SU-DHL-6 (cell line): Measurements from ENCODE around the gene PI4K2B.
A peak's percentile ranks its signal among the peaks of the same experiment; 100 is the strongest.

ENCODE experiments used
- H2AFZ ChIP-seq: fragments of 200-600 bp; sonication (generic); 2 replicates; pipeline ENCODE4 v1.6.1; 2014; ENCODE audit warnings: low read depth, mild to moderate bottlenecking, moderate library complexity, mixed read lengths, antibody characterized with exemption, low read length; ENCODE audit not compliant: severe bottlenecking
- H3F3A ChIP-seq: fragments of 200-600 bp; shearing (Covaris generic); 2 replicates; pipeline ENCODE4 v1.6.0; 2016; ENCODE audit warnings: antibody characterized with exemption, mild to moderate bottlenecking; ENCODE audit not compliant: insufficient read depth
- H3K27ac ChIP-seq: fragments of 200-600 bp; sonication (generic); 2 replicates; pipeline ENCODE4 v1.5.1; 2016; ENCODE audit warnings: low read depth, mild to moderate bottlenecking, low read length, moderate library complexity, mixed read lengths
- H3K27me3 ChIP-seq: fragments of 200-600 bp; sonication (generic), shearing (Covaris generic); 2 replicates; pipeline ENCODE4 v1.6.0; 2014; ENCODE audit warnings: mild to moderate bottlenecking, low read length
- H3K36me3 ChIP-seq: fragments of 200-600 bp; sonication (generic); 2 replicates; pipeline ENCODE4 v1.6.1; 2014; ENCODE audit warnings: mild to moderate bottlenecking, low read length, mixed read lengths
- H3K4me2 ChIP-seq: fragments of 300-600, 200-600 bp; shearing (Covaris generic), sonication (generic); 2 replicates; pipeline ENCODE4 v1.6.0; 2014; ENCODE audit warnings: low read length, low read depth, mild to moderate bottlenecking; ENCODE audit not compliant: poor library complexity, severe bottlenecking
- H3K4me3 ChIP-seq: fragments of 200-600 bp; sonication (generic); 2 replicates; pipeline ENCODE4 v1.5.1; 2014; ENCODE audit warnings: antibody characterized with exemption, low read length, mild to moderate bottlenecking, mixed read lengths; ENCODE audit not compliant: insufficient read depth, poor library complexity, severe bottlenecking
- H3K79me2 ChIP-seq: fragments of 200-600 bp; sonication (generic); 2 replicates; pipeline ENCODE4 v1.6.1; 2014; ENCODE audit warnings: mild to moderate bottlenecking, low read length, moderate library complexity; ENCODE audit not compliant: insufficient read depth
- H3K9ac ChIP-seq: fragments of 200-600 bp; sonication (generic); 2 replicates; pipeline ENCODE4 v1.7.0; 2014; ENCODE audit warnings: mild to moderate bottlenecking, low read length
- H3K9me2 ChIP-seq: fragments of 200-600 bp; sonication (generic); replicated peaks from 2 replicates; pipeline ENCODE4 v1.6.1; 2014; ENCODE audit warnings: low read length; ENCODE audit not compliant: insufficient read depth
- H3K9me3 ChIP-seq: fragments of 200-600 bp; sonication (generic); 2 replicates; pipeline ENCODE4 v1.6.1; 2014; ENCODE audit warnings: low read length, mixed read lengths; ENCODE audit not compliant: insufficient read depth
- H4K20me1 ChIP-seq: fragments of 200-600 bp; sonication (generic); 2 replicates; pipeline ENCODE4 v1.6.1; 2014; ENCODE audit warnings: low read depth, mild to moderate bottlenecking, antibody characterized with exemption, low read length, moderate library complexity, mixed read lengths
- EZH2phosphoT487 ChIP-seq: fragments of 200-600 bp; sonication (generic), shearing (Covaris generic); conservative IDR thresholded peaks from 2 replicates; pipeline ENCODE4 v1.6.1; 2018; ENCODE audit warnings: mild to moderate bottlenecking, antibody characterized with exemption, low read length, moderate library complexity, mixed read lengths
- TF ChIP-seq, protein P1 (sequence below): fragments of 200-600 bp; sonication (generic); IDR thresholded peaks from one replicate; pipeline ENCODE4 v1.5.1; 2017; ENCODE audit warnings: antibody characterized with exemption, mild to moderate bottlenecking, low read length, moderate library complexity; ENCODE audit not compliant: insufficient read depth, poor library complexity, severe bottlenecking

PI4K2B gene

DNA sequence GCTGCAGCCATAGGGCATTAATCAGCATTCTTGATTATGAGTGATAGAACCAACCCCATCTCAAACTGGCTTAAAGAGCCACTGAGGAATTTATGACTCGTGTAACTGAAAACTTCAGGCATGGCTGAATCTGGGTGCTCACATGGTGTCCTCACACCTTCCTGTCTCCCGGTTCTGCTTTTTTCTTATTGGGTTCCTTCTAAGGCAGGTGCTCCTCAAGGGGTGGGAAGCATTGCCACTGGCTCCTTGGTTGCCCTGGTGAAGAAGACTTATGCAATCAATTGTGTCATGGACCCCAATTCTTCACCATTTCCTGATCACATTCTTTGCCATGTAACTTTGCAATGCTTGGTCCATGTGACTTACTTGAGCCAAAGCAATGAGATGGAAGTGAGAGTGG, 74.5 kb downstream of the PI4K2B start:
- H3K36me3 ChIP-seq = no peaks in the 10 kb centered on the region
- TF ChIP-seq, protein P1, sequence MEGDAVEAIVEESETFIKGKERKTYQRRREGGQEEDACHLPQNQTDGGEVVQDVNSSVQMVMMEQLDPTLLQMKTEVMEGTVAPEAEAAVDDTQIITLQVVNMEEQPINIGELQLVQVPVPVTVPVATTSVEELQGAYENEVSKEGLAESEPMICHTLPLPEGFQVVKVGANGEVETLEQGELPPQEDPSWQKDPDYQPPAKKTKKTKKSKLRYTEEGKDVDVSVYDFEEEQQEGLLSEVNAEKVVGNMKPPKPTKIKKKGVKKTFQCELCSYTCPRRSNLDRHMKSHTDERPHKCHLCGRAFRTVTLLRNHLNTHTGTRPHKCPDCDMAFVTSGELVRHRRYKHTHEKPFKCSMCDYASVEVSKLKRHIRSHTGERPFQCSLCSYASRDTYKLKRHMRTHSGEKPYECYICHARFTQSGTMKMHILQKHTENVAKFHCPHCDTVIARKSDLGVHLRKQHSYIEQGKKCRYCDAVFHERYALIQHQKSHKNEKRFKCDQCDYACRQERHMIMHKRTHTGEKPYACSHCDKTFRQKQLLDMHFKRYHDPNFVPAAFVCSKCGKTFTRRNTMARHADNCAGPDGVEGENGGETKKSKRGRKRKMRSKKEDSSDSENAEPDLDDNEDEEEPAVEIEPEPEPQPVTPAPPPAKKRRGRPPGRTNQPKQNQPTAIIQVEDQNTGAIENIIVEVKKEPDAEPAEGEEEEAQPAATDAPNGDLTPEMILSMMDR = no peak
- no peak for TF ChIP-seq EZH2phosphoT487

DNA sequence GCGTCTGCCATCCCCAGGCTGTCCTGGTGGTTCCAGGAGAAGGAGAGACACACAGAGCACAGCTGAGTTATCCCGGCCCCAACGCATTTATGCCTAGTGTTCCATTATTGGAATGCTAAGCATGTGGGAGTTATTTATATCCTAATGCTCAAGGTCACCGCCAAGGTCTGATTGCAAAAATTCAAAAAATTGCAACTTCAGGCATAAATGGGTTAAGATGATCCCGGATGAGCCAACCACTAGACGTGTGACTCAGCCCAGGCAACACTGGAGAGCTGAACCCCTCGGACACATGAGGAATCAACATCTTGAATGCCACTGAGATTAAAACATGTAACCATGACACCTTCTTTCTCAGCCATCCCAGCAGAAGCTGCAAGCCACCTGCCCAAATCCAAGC, 74.9 kb downstream of the PI4K2B start:
- Histone ChIP-seq H3K4me3 (no peak overlapping the region), H3K4me2 (no peak overlapping the region), H3K9me2 (no peaks in the 10 kb centered on the region), H3F3A (no peaks in the 10 kb centered on the region), H3K79me2 (peaks cover 9% of the 10 kb centered on the region), H3K36me3 (no peaks in the 10 kb centered on the region), H2AFZ (no peak overlapping the region), H3K27me3 (no peaks in the 10 kb centered on the region), H4K20me1 (no peaks in the 10 kb centered on the region), H3K9me3 (no peaks in the 10 kb centered on the region), H3K9ac (no peak overlapping the region), H3K27ac (no peak overlapping the region)
- no peak for TF ChIP-seq EZH2phosphoT487

More for the DNA sequence above, 74.5 kb downstream of the PI4K2B start:
- Histone ChIP-seq H3K9me2 (no peaks in the 10 kb centered on the region), H3K4me3 (no peak overlapping the region), H3F3A (no peaks in the 10 kb centered on the region), H3K27me3 (no peaks in the 10 kb centered on the region), H3K9me3 (no peaks in the 10 kb centered on the region), H3K79me2 (peaks cover 5% of the 10 kb centered on the region), H4K20me1 (no peaks in the 10 kb centered on the region), H3K4me2 (no peak overlapping the region), H3K27ac (no peak overlapping the region), H3K9ac (no peak overlapping the region), H2AFZ (no peak overlapping the region)

DNA sequence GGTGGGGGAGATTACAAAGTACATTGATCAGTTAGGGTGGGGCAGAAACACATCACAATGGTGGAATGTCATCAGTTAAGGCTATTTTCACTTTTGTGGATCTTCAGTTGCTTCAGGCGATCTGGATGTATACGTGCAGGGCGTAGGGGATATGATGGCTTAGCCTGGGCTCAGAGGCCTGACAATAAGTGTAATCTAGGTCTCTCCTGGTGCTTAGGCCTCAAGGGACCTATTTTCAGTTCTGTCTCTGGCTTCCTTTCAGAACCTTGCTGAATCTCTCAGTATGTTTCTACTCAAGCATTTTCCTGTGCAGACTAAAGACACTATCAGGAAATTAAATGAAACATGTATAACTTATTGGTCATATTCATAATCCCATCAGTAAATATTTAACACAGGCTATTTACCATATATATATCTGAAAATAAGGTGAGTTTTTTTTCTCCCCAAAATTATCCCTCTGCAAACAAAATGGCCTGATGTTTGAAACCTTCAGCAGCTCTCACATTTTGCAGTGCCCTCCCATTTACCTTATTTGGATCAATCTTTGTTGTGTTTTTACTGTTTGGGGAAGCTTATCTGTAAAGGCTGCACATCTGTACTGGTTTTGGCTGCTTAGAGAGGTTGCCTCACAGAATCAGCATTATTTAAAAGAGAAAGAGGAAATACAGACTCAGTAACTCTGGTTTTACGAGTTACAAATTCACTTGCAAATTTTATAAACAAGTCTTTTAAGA, 76.4 kb downstream of the PI4K2B start:
- H3K4me3 ChIP-seq = no peak overlapping the region
- TF ChIP-seq, protein P1 = no peak
- no peak for TF ChIP-seq EZH2phosphoT487

DNA sequence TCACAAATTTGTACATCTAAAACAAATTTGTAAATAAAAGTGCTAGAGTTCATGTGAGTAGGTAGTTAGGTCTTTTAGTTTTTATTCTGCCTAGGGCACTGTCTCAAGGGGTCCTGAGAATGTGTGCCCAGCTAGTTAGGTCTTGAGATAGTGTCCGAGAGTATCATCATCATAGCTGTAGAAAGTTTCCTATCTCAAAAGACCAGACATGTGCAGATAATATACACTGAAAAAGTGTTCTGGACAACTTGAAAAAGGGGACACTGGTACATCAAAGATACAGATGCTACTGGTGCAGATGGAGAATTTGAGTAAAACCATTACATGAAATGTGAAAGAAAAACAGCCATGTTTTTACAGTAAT, 77.0 kb downstream of the PI4K2B start:
- H3K4me2 ChIP-seq = peak overlapping the region; percentile 48
- H3K9ac ChIP-seq = peak overlapping the region; percentile 20; the same call in 1 of the 2 replicates
- H2AFZ ChIP-seq = peak overlapping the region; percentile 52
- no peaks in the 10 kb centered on the region for H3K27me3 ChIP-seq
- no peaks in the 10 kb centered on the region for H3K9me2 ChIP-seq
- TF ChIP-seq, protein P1 = no peak
- TF ChIP-seq EZH2phosphoT487 = no peak
- peak overlapping the region; percentile 27 for H3K27ac ChIP-seq
- no peaks in the 10 kb centered on the region for H4K20me1 ChIP-seq
- H3F3A ChIP-seq = no peaks in the 10 kb centered on the region
- no peaks in the 10 kb centered on the region for H3K36me3 ChIP-seq
- H3K4me3 ChIP-seq = no peak overlapping the region
- H3K79me2 ChIP-seq = peaks cover 9% of the 10 kb centered on the region
- no peaks in the 10 kb centered on the region for H3K9me3 ChIP-seq

More for the DNA sequence above, 76.4 kb downstream of the PI4K2B start:
- Histone ChIP-seq H3K27ac (peak overlapping the region; percentile 27), H3K9ac (peak overlapping the region; percentile 20; the same call in 1 of the 2 replicates), H3K27me3 (no peaks in the 10 kb centered on the region), H3F3A (no peaks in the 10 kb centered on the region), H4K20me1 (no peaks in the 10 kb centered on the region), H3K79me2 (peaks cover 9% of the 10 kb centered on the region), H3K9me2 (no peaks in the 10 kb centered on the region), H3K36me3 (no peaks in the 10 kb centered on the region), H3K4me2 (peak overlapping the region; percentile 48), H2AFZ (peak overlapping the region; percentile 52), H3K9me3 (no peaks in the 10 kb centered on the region)
